IMR-90 (cell line): ENCODE data around the gene PXMP2. TPM values are rescaled to one million over a fixed set of nuclear protein-coding genes. Genes with fewer than 3 reads are reported as not detected.

Experiments
- ATAC-seq: fragments of 200-7000 bp; cut with Tn5 transposase; 2 replicates; pipeline ENCODE4 v1.9.1; 2020; ENCODE audit warnings: low read depth, mild to moderate bottlenecking, moderate library complexity
- BruUV-seq: library from RNA; stranded (reverse); fragments of 400-500 nt; replicated peaks from 2 replicates; lab custom pipeline; 2021; lab: Mats Ljungman, UMichigan
- CTCF ChIA-PET: fragments of 300-600 bp; formaldehyde crosslinking; extraction: SDS; loops from one replicate; lab custom pipeline; 2021; ENCODE audit warnings: antibody characterized with exemption; lab: Yijun Ruan, JAX
- POLR2A ChIA-PET: fragments of 300-600 bp; sonication (Branson Sonifier 250); formaldehyde crosslinking; loops from one replicate; lab custom pipeline; 2022; ENCODE audit warnings: antibody characterized with exemption; ENCODE audit not compliant: unreplicated experiment; lab: Charles Lee
- DNase-seq: peaks from one replicate; pipeline ENCODE4 v3.0.0; 2013
- H2AFZ ChIP-seq: replicated peaks from 2 replicates; pipeline ENCODE3; 2013; ENCODE audit warnings: low read length, mild to moderate bottlenecking; ENCODE audit not compliant: poor library complexity
- H2AK5ac ChIP-seq: 2 replicates; pipeline ENCODE4 v1.6.1; 2013; ENCODE audit warnings: low read depth, low read length, inconsistent platforms
- H2AK9ac ChIP-seq: replicated peaks from 2 replicates; pipeline ENCODE3; 2013; ENCODE audit warnings: mild to moderate bottlenecking, low read depth, low read length, moderate library complexity; ENCODE audit not compliant: poor library complexity
- H2BK120ac ChIP-seq: 2 replicates; pipeline ENCODE4 v1.6.1; 2013; ENCODE audit warnings: low read depth, low read length, inconsistent platforms
- H2BK15ac ChIP-seq: 3 replicates; pipeline ENCODE4 v1.6.1; 2013; ENCODE audit warnings: low read depth, low read length, inconsistent platforms
- H2BK20ac ChIP-seq: 2 replicates; pipeline ENCODE4 v1.6.1; 2013; ENCODE audit warnings: low read depth, mild to moderate bottlenecking, inconsistent platforms, low read length, moderate library complexity
- H2BK5ac ChIP-seq: 2 replicates; pipeline ENCODE4 v1.6.1; 2013; ENCODE audit warnings: mild to moderate bottlenecking, low read depth, low read length, inconsistent platforms; ENCODE audit not compliant: poor library complexity, severe bottlenecking
- H3K14ac ChIP-seq: replicated peaks from 2 replicates; pipeline ENCODE4 v1.6.1; 2013; ENCODE audit warnings: low read depth, low read length, inconsistent platforms
- H3K18ac ChIP-seq: 2 replicates; pipeline ENCODE4 v1.6.1; 2013; ENCODE audit warnings: low read depth, low read length, control low read depth
- H3K23ac ChIP-seq: 2 replicates; pipeline ENCODE4 v1.6.1; 2013; ENCODE audit warnings: low read depth, low read length, inconsistent platforms
- H3K27ac ChIP-seq: 2 replicates; pipeline ENCODE4 v1.5.1; 2013; ENCODE audit warnings: mild to moderate bottlenecking, control low read depth, low read length; ENCODE audit not compliant: insufficient read depth
- H3K27me3 ChIP-seq: 2 replicates; pipeline ENCODE4 v1.6.1; 2013; ENCODE audit warnings: low read length; ENCODE audit not compliant: control insufficient read depth, insufficient read depth
- H3K36me3 ChIP-seq: 2 replicates; pipeline ENCODE4 v1.6.1; 2013; ENCODE audit warnings: low read length, mixed read lengths; ENCODE audit not compliant: control insufficient read depth, insufficient read depth
- H3K4ac ChIP-seq: 2 replicates; pipeline ENCODE4 v1.6.1; 2013; ENCODE audit warnings: low read depth, low read length, inconsistent platforms
- H3K4me1 ChIP-seq: 2 replicates; pipeline ENCODE4 v1.6.1; 2013; ENCODE audit warnings: low read length, mixed read lengths; ENCODE audit not compliant: control insufficient read depth, insufficient read depth
- H3K4me2 ChIP-seq: 2 replicates; pipeline ENCODE4 v1.6.1; 2013; ENCODE audit warnings: low read depth, mild to moderate bottlenecking, control low read depth, low read length, moderate library complexity
- H3K4me3 ChIP-seq: 2 replicates; pipeline ENCODE4 v1.5.1; 2013; ENCODE audit warnings: low read depth, mild to moderate bottlenecking, control low read depth, low read length, moderate library complexity; ENCODE audit not compliant: insufficient read depth
- H3K56ac ChIP-seq: 2 replicates; pipeline ENCODE4 v1.6.1; 2013; ENCODE audit warnings: low read length, inconsistent platforms; ENCODE audit not compliant: insufficient read depth; ENCODE audit errors: extremely low read depth
- H3K79me1 ChIP-seq, 2 experiments: 2 replicates each; pipeline ENCODE4 v1.6.1; 2013; ENCODE audit warnings: low read length in 2 of 2, inconsistent platforms in 1 of 2, low read depth in 1 of 2
- H3K9ac ChIP-seq: 2 replicates; pipeline ENCODE4 v1.6.1; 2013; ENCODE audit warnings: low read depth, low read length, control low read depth
- H3K9me1 ChIP-seq: 2 replicates; pipeline ENCODE4 v1.6.1; 2013; ENCODE audit warnings: low read length, inconsistent platforms; ENCODE audit not compliant: insufficient read depth
- H3K9me3 ChIP-seq: 2 replicates; pipeline ENCODE4 v1.6.1; 2013; ENCODE audit warnings: low read length; ENCODE audit not compliant: control insufficient read depth, insufficient read depth
- H4K20me1 ChIP-seq: 2 replicates; pipeline ENCODE4 v1.6.1; 2013; ENCODE audit warnings: low read length, inconsistent platforms; ENCODE audit not compliant: insufficient read depth
- H4K5ac ChIP-seq: 2 replicates; pipeline ENCODE4 v1.6.1; 2013; ENCODE audit warnings: mild to moderate bottlenecking, low read depth, low read length, control low read depth
- H4K8ac ChIP-seq, 2 experiments: 2 replicates each; pipeline ENCODE4 v1.6.1; 2013; ENCODE audit warnings: low read depth in 2 of 2, low read length in 2 of 2, control low read depth in 1 of 2, inconsistent platforms in 1 of 2
- H4K91ac ChIP-seq: 2 replicates; pipeline ENCODE4 v1.6.1; 2013; ENCODE audit warnings: low read depth, low read length, inconsistent platforms; ENCODE audit not compliant: insufficient read depth
- CEBPB ChIP-seq: IDR thresholded peaks from 2 replicates; pipeline ENCODE4 v1.6.1; 2012; ENCODE audit warnings: low read depth, low read length, improper control_type of control experiment
- CTCF ChIP-seq: conservative IDR thresholded peaks from 2 replicates; pipeline ENCODE4 v1.5.1; 2012; ENCODE audit warnings: mild to moderate bottlenecking, low read depth, low read length, improper control_type of control experiment
- MAFK ChIP-seq: IDR thresholded peaks from 2 replicates; pipeline ENCODE4 v1.6.1; 2012; ENCODE audit warnings: low read depth, low read length, improper control_type of control experiment
- MAZ ChIP-seq: IDR thresholded peaks from 2 replicates; pipeline ENCODE4 v1.6.1; 2012; ENCODE audit warnings: low read depth, mild to moderate bottlenecking, low read length, improper control_type of control experiment, moderate library complexity, borderline replicate concordance
- MXI1 ChIP-seq: IDR thresholded peaks from 2 replicates; pipeline ENCODE4 v1.6.1; 2012; ENCODE audit warnings: low read depth, mild to moderate bottlenecking, low read length, moderate library complexity, borderline replicate concordance
- NFE2L2 ChIP-seq: fragments of 150-350 bp; IDR thresholded peaks from 2 replicates; pipeline ENCODE4 v1.6.1; 2016; ENCODE audit warnings: low read depth, mild to moderate bottlenecking, low read length
- POLR2A ChIP-seq: IDR thresholded peaks from 2 replicates; pipeline ENCODE4 v1.6.1; 2012; ENCODE audit warnings: mild to moderate bottlenecking, low read depth, low read length
- RCOR1 ChIP-seq: IDR thresholded peaks from 2 replicates; pipeline ENCODE4 v1.6.1; 2012; ENCODE audit warnings: mild to moderate bottlenecking, low read length, improper control_type of control experiment; ENCODE audit not compliant: insufficient replicate concordance
- RFX5 ChIP-seq: IDR thresholded peaks from 2 replicates; pipeline ENCODE4 v1.8.0; 2012; ENCODE audit warnings: low read depth, mild to moderate bottlenecking, low read length, moderate library complexity
- SMC3 ChIP-seq: fragments of 150-350 bp; IDR thresholded peaks from 2 replicates; pipeline ENCODE4 v1.6.1; 2016; ENCODE audit warnings: low read depth, mild to moderate bottlenecking, antibody characterized with exemption, low read length, moderate library complexity
- USF2 ChIP-seq: fragments of 150-350 bp; IDR thresholded peaks from 2 replicates; pipeline ENCODE4 v1.6.1; 2017; ENCODE audit warnings: mild to moderate bottlenecking, antibody characterized with exemption, low read length, low read depth
- WGBS, 2 experiments: methylation state at CpG; one replicate each; pipeline versions ENCODE4 v1.1.5 to v1.1.7; 2013; ENCODE audit warnings: missing lambda C conversion rate in 2 of 2; ENCODE audit not compliant: insufficient read length in 1 of 2; ENCODE audit errors: extremely low coverage in 2 of 2; 5-methylcytosine and 5-hydroxymethylcytosine counted together
- dilution Hi-C: fragments of 300-500 bp; cut with HindIII; formaldehyde crosslinking; loops from one replicate; pipeline ENCODE4 v1.14.3; 2018; ENCODE audit warnings: low sequenced_read_pairs; ENCODE audit not compliant: unreplicated experiment
- in situ Hi-C: fragments of 300-500 bp; cut with MboI; formaldehyde crosslinking; loops from 3 replicates; pipeline ENCODE4 v1.14.3; 2019; ENCODE audit warnings: low sequenced_read_pairs, inconsistent platforms, mixed read lengths
- intact Hi-C: fragments of 100-400 bp; cut with micrococcal nuclease; formaldehyde crosslinking; loops from 2 replicates; pipeline ENCODE4 v1.10.0; 2022
- polyA plus RNA-seq, 3 experiments: library from polyadenylated mRNA; depleted of rRNA; stranded (reverse); fragments of >200 nt; gene quantifications; 2 replicates each; pipeline ENCODE4 v1.2.3, GENCODE V29; 2012; ENCODE audit warnings: low replicate concordance in 1 of 3
- total RNA-seq: library from RNA; depleted of rRNA; stranded (reverse); fragments of >200 nt; gene quantifications from 2 replicates; pipeline ENCODE4 v1.2.3, GENCODE V29; 2012

Gene PXMP2
- total and polyA plus RNA-seq, 2 of the 4 experiments (the other 2 are of a cell fraction) = 10.9 to 20.1 TPM

DNA sequence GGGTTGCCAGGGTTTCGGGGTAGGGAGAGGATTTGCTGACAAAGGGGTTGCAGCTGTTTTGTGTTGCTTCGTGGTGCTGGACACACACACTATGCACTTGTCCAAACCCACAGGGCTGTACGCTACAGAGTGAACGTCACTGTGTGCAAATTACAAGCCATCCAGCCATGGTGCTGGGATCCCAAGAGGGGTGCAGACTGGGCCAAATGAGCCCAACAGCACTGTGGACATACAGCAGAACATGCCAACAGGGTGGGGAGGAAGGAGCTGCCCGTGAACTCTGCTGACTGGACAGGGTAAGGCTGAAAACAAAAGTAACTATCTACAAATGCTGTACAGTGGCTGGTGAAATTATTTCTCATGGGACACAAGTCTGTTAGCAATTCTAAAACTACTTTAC lies 25.4 kb upstream of the PXMP2 start:
- CTCF ChIA-PET = interaction anchor here (0.7 kb wide), 1 partner anchor 19 kb away, joined by 4 read pairs; no protein-coding TSS in a partner anchor
- H2AK5ac ChIP-seq = no peak overlapping the region
- H2AK9ac ChIP-seq = no peak overlapping the region
- peaks cover 57% of the 10 kb centered on the region for H3K36me3 ChIP-seq
- no peak overlapping the region for H4K8ac ChIP-seq
- no peak overlapping the region for H2BK20ac ChIP-seq
- POLR2A ChIA-PET = no interaction called here
- TF ChIP-seq RCOR1 = no peak
- no peak for TF ChIP-seq MXI1
- TF ChIP-seq RFX5 = no peak
- TF ChIP-seq MAFK = no peak
- TF ChIP-seq POLR2A = no peak
- TF ChIP-seq NFE2L2 = no peak
- no peak for TF ChIP-seq SMC3
- TF ChIP-seq CTCF = no peak
- no peak for TF ChIP-seq CEBPB
- TF ChIP-seq USF2 = no peak
- no peak for TF ChIP-seq MAZ
- H3K14ac ChIP-seq = no peak overlapping the region
- BruUV-seq = no TSS peak
- no peak overlapping the region for H3K4ac ChIP-seq
- H3K9ac ChIP-seq = no peak overlapping the region
- no peak overlapping the region for H2AFZ ChIP-seq
- no peak overlapping the region for H2BK5ac ChIP-seq
- H3K79me1 ChIP-seq = no peaks in the 10 kb centered on the region
- ATAC-seq (no peak), DNase-seq (no peak)
- no peak overlapping the region for H4K91ac ChIP-seq
- no peak overlapping the region for H2BK120ac ChIP-seq
- no peaks in the 10 kb centered on the region for H4K20me1 ChIP-seq
- WGBS, 2 experiments = no CpG with 5 or more reads among the region's 5 CpGs
- H3K27ac ChIP-seq = no peak overlapping the region
- no peaks in the 10 kb centered on the region for H3K4me1 ChIP-seq
- H3K4me3 ChIP-seq = no peak overlapping the region
- no peaks in the 10 kb centered on the region for H3K27me3 ChIP-seq
- dilution Hi-C loops = no loop called here
- H3K4me2 ChIP-seq = no peak overlapping the region
- intact Hi-C loops = no loop called here
- in situ Hi-C loops = no loop called here
- H3K56ac ChIP-seq = no peak overlapping the region
- H3K9me3 ChIP-seq = no peaks in the 10 kb centered on the region
- H2BK15ac ChIP-seq = no peak overlapping the region
- H4K5ac ChIP-seq = no peak overlapping the region
- H3K9me1 ChIP-seq = peaks cover 5% of the 10 kb centered on the region
- no peak overlapping the region for H3K18ac ChIP-seq
- H3K23ac ChIP-seq = no peak overlapping the region
